ENCODE measurements around the gene CNOT2. TPM values are rescaled to one million over a fixed set of nuclear protein-coding genes. Genes with fewer than 3 reads are reported as not detected.

CNOT2 gene
- total RNA-seq, 4 donors from 2014 or later = 36.8 to 204 (median 139) TPM

DNA sequence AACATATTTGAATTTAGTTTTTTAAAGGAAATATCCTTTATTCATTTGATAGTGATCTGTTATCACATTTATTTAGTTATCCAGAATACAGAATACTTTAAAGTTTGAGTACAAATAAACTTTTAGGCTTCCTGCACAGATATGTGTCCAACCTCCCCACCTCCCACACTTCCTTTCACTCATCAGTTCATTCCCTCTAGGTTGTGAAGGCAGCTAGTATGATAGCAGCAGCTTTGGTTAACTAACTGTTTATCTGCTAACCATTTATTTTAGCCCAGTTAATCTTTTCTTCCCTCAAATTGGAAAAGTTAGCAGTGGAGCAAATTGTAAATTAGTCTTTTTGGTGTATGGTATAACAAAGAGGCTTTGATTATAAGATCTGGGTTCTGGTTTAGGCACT lies 35.7 kb downstream of the CNOT2 start:
- intact Hi-C loops (cut with DNase I; ENCODE audit: low total_unique reads) = no loop called here
- in situ Hi-C loops (cut with MboI; ENCODE audit: low pct_ligation_motif_present in 1 of 4, low pct_unique_long_range_greater_than_20kb in 1 of 4, low sequenced_read_pairs in 3 of 4) = no loop called here
- Histone ChIP-seq H3K9me3 (no peaks in the 10 kb centered on the region), H3K36me3 (no peaks in the 10 kb centered on the region), H3K4me1 (no peaks in the 10 kb centered on the region), H3K4me3 (no peak overlapping the region), H3K27me3 (no peaks in the 10 kb centered on the region), H3K27ac (no peak overlapping the region)
- DNase-seq = no peak
- no peak for TF ChIP-seq POLR2AphosphoS5 (IDR thresholded peaks at IDR 0.05)
- TF ChIP-seq POLR2A (IDR thresholded peaks at IDR 0.05) = no peak
- TF ChIP-seq EP300 (IDR thresholded peaks at IDR 0.05; ENCODE audit: low read depth) = no peak
- TF ChIP-seq, protein P1, sequence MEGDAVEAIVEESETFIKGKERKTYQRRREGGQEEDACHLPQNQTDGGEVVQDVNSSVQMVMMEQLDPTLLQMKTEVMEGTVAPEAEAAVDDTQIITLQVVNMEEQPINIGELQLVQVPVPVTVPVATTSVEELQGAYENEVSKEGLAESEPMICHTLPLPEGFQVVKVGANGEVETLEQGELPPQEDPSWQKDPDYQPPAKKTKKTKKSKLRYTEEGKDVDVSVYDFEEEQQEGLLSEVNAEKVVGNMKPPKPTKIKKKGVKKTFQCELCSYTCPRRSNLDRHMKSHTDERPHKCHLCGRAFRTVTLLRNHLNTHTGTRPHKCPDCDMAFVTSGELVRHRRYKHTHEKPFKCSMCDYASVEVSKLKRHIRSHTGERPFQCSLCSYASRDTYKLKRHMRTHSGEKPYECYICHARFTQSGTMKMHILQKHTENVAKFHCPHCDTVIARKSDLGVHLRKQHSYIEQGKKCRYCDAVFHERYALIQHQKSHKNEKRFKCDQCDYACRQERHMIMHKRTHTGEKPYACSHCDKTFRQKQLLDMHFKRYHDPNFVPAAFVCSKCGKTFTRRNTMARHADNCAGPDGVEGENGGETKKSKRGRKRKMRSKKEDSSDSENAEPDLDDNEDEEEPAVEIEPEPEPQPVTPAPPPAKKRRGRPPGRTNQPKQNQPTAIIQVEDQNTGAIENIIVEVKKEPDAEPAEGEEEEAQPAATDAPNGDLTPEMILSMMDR (IDR thresholded peaks at IDR 0.05) = no peak

DNA sequence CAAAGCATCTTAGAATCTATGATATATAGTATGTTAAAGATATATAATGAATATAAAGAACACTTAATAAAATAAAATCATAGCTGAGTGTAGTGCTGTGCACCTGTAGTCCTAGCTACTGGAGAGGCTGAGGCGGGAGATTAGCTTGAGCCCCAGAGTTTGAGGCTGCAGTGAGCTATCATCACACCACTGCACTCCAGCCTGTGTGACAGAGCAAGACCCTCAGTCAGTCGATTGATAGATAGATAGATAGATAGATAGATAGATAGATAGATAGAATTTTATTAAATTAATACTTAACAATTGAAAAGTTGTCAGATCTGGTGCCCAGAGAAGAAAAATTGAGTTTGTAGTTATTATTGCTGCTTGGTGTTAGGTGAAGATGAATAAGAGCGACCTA lies 40.0 kb downstream of the CNOT2 start:
- DNase-seq = no peak
- Histone ChIP-seq H3K9me3 (no peaks in the 10 kb centered on the region), H3K27me3 (no peaks in the 10 kb centered on the region), H3K4me1 (no peaks in the 10 kb centered on the region), H3K36me3 (peaks cover 0 to 8% (median 0%) of the 10 kb centered on the region in 4 donors), H3K27ac (no peak overlapping the region), H3K4me3 (no peak overlapping the region)
- in situ Hi-C loops (cut with MboI; ENCODE audit: low pct_ligation_motif_present in 1 of 4, low pct_unique_long_range_greater_than_20kb in 1 of 4, low sequenced_read_pairs in 3 of 4) (no loop called here), intact Hi-C loops (cut with DNase I; ENCODE audit: low total_unique reads) (no loop called here)
- 96% methylated on average over 3 of the region's 3 CpGs for WGBS, 2 donors (ENCODE audit: low coverage in 1 of 2)
- TF ChIP-seq POLR2AphosphoS5 (IDR thresholded peaks at IDR 0.05) (no peak), POLR2A (IDR thresholded peaks at IDR 0.05) (no peak), EP300 (IDR thresholded peaks at IDR 0.05; ENCODE audit: low read depth) (no peak)
- TF ChIP-seq, protein P1 (IDR thresholded peaks at IDR 0.05) = no peak

DNA sequence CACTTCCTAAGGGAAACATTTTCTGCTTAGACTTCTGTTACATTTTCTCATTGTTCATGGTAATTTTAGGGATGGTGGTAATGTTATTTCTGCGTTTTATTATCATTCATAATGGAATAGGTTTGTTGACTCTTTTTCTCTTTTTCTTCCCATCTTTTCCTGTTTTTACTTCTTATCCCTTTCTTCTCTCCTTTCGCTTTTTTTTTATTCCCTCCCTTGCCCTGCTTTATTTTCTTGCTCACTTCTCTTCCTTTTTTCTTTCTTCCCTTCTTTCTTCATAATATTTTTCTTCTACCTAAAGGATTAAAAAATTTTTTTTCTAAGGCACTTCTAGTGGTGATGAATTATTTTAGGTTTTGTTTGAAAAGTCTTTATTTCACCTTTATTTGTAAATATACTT lies 45.6 kb downstream of the CNOT2 start:
- no peak overlapping the region for H3K4me3 ChIP-seq
- H3K4me1 ChIP-seq = peaks cover 0 to 13% (median 6%) of the 10 kb centered on the region in 4 donors
- no peaks in the 10 kb centered on the region for H3K9me3 ChIP-seq
- DNase-seq = no peak
- H3K36me3 ChIP-seq = peaks cover 0 to 8% (median 0%) of the 10 kb centered on the region in 4 donors
- 88 to 94% methylated on average over 2 of the region's 2 CpGs for WGBS, 2 donors (ENCODE audit: low coverage in 1 of 2)
- no peaks in the 10 kb centered on the region for H3K27me3 ChIP-seq
- TF ChIP-seq POLR2A (IDR thresholded peaks at IDR 0.05) (no peak), EP300 (IDR thresholded peaks at IDR 0.05; ENCODE audit: low read depth) (no peak), POLR2AphosphoS5 (IDR thresholded peaks at IDR 0.05) (no peak)
- TF ChIP-seq, protein P1 (IDR thresholded peaks at IDR 0.05) = no peak
- intact Hi-C loops (cut with DNase I; ENCODE audit: low total_unique reads) (no loop called here), in situ Hi-C loops (cut with MboI; ENCODE audit: low pct_ligation_motif_present in 1 of 4, low pct_unique_long_range_greater_than_20kb in 1 of 4, low sequenced_read_pairs in 3 of 4) (no loop called here)
- no peak overlapping the region for H3K27ac ChIP-seq

DNA sequence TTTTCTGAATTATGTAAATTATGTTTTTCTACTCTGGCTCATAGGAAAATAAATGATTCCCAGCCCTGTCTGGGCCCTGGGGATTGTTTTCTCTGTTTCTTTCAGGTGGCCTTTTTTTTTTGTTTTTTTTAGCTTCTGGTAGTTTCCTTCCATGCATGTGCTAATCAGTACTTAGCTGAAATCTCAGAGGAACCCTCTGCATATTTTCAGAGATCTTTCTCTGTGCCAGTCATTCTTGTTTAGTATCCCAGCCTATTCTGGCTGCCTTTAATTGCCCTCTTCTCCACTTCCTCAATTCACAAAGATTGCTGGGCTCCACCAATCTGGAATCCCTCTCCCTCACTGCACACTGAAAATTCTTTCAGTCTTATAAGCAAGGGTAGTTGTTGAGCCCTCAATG lies 46.9 kb downstream of the CNOT2 start:
- intact Hi-C loops (cut with DNase I; ENCODE audit: low total_unique reads) (no loop called here), in situ Hi-C loops (cut with MboI; ENCODE audit: low pct_ligation_motif_present in 1 of 4, low pct_unique_long_range_greater_than_20kb in 1 of 4, low sequenced_read_pairs in 3 of 4) (no loop called here)
- H3K27ac ChIP-seq = no peak overlapping the region
- no peak for DNase-seq
- H3K9me3 ChIP-seq = no peaks in the 10 kb centered on the region
- no peak overlapping the region for H3K4me3 ChIP-seq
- TF ChIP-seq, protein P1 (IDR thresholded peaks at IDR 0.05) = no peak
- no peak for TF ChIP-seq POLR2A (IDR thresholded peaks at IDR 0.05)
- no peak for TF ChIP-seq POLR2AphosphoS5 (IDR thresholded peaks at IDR 0.05)
- no peak for TF ChIP-seq EP300 (IDR thresholded peaks at IDR 0.05; ENCODE audit: low read depth)
- H3K27me3 ChIP-seq = no peaks in the 10 kb centered on the region
- peaks cover 0 to 8% (median 0%) of the 10 kb centered on the region in 4 donors for H3K36me3 ChIP-seq
- peaks cover 0 to 13% (median 6%) of the 10 kb centered on the region in 4 donors for H3K4me1 ChIP-seq
